Measurements from ENCODE around the gene TENT4A.

- no peak for TF ChIP-seq CTCF (conservative IDR thresholded peaks at IDR 0.05; ENCODE audit: low read depth, low read length)
- TF ChIP-seq EZH2phosphoT487 (IDR thresholded peaks at IDR 0.05; ENCODE audit: borderline replicate concordance, low read length) = no peak
- TF ChIP-seq EZH2 (IDR thresholded peaks at IDR 0.05; ENCODE audit: low read length, unreplicated experiment) = no peak
These were observed 77.8 kb downstream of the TENT4A start for GRCh38 chr5:6791031-6791430.

Measured in PC-3 (cell line).